Activated CD4-positive, alpha-beta T cell treated with anti-CD3 and anti-CD28 coated beads, Interleukin-2, Interleukin-6, amounts not matched to agents 100 ng/mL and 50 ng/mL, durations not matched to agents 16 hours and 8 hours (primary cell): Measurements from ENCODE around the gene UBAC2.

Experiments used
- DNase-seq: peaks from one replicate; pipeline ENCODE4 v3.0.0-alpha.2; 2020

UBAC2 gene

DNA sequence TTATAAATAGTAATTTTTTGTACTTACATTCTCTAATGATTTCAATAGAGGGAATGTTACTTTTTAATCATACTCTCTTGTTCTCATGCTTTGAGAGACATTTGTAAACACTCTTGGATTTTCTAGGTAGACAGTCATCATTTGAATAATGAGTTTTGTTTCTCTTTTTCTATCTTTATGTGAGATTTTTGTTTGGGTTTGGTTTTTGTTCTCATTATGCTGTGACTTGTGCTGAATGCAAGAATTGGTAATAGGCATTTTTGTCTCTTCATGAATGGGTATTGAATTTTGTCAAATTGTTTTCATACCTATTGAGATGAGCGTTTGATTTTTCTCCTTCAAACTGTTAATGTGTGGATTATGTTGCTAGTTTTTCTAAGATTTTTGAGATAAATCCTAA is 163.3 kb downstream of the UBAC2 start:
- DNase-seq = no peak

DNA sequence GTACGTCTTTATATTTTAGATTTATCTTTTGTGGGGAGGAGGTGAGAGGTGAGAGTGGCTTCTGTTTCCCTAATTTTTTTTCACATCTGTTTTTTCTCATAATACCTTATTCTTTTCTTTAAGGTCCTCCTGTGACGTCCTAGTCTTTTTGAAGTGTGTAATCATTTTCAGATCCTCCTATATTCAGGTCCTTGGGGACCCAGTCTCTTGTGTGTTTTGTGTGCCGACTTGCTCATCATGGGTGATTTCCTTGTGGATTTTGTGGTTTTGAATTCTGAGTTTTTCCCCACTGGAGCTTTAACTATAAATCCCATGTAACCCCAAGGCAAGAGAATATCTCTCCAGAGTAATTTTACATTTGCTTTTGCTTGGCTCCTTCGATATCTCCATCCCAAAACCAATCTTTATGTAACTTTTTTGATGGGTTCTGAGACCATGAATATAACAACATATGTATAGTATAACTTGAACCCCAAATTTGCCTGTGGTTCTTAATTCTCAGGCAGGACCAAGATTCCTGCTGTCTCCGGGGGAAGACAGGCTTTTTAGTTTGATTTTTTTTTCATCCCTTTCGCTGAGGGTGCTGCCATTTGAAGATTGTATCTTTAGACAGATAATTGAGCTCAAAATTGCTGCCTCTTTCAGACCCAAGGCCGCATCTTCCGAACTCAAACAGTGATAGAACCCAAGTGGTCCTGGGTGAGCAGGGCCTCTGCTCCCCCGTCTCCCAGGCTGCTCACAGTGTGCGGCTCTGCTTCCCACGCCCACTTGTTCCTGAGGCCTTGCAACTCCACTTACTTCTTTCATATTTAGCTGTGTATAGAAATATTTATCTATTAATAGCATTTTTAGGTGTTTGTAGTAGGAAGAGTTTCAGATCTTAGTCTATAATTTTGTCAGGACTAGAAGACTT is 165.7 kb downstream of the UBAC2 start:
- DNase-seq = no peak

DNA sequence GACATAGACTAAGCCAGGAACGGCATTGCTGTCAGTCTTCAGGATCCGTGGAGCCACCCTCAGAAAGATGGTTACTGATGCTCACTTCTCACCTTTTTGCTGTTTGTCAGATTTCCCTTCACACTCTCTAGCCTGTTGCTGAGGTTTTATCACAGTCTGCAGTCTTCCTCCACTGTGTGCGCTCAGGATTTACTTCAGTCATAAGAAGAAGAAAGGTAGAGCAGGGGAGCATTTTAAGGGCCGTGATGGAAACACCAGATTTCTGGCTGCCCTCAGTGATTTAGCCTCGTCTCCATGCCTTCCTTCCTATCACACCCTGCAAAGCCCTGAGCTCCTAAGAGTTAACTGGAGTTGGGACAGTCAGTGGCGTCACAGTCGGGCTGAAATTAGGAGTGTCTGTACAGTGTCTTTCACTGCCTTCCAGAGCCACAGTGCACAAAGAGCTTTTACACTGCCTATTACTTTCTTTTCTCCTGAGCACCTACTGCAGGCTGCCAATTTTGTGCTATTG is 166.5 kb downstream of the UBAC2 start:
- DNase-seq = peak; percentile 32

DNA sequence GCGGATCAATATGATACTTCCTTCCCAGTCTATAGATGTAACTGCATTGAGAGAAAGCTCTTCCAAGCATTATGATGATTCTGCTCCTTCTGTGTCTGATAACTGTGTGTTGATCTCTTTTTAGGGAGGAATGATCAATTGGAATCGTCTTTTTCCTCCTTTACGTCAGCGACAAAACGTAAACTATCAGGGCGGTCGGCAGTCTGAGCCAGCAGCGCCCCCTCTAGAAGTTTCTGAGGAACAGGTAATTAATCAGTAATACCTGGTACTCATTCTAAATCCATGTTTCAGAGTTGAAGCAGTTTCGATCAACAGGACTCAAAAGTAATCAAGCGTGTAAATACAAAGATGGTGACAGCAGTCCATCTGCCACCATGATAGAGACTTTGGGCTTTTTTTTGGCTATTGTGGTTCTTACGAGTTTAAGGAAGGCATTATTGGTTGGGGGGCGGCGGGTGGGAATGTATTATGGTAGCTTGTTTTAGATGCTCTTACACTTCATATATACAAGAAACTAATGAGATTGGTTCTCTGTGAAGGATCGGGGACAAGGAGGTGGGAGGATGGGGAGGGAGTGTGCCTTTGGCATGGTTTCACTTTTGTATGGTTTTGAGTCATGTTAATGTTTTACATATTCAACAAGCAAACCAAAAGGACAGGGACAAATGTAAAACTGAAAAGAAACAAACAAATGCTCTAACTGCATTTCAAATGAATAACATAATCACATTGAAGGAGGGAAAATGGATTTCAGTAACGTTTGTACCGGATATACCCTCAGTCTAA is 167.2 kb downstream of the UBAC2 start:
- DNase-seq = peak; percentile 63

- DNase-seq = peak; percentile 56
These were observed 170.0 kb downstream of the UBAC2 start for GRCh38 chr13:99370481-99371275.

DNA sequence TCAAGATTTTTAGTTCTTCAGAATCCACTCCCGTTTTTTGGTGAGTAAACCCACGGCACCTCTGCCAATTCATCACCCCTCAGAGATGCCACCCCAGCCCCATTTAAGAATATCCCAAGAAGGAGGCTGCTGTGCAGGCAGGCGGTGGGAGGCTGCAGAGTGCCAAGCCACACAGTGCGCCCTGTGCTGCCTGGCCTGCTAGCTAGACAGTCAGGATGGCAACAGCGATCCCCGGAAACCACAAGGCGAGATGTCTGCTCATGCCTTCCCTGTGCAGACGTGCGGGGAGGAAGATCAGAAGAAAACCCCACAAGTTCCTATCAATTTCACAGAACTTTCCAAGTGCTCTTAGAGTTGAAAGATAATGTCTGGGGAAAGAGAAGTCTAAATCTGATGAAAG is 171.3 kb downstream of the UBAC2 start:
- peak; percentile 72 for DNase-seq

- no peak for DNase-seq
These were observed 172.8 kb downstream of the UBAC2 start for GRCh38 chr13:99373436-99373835.

DNA sequence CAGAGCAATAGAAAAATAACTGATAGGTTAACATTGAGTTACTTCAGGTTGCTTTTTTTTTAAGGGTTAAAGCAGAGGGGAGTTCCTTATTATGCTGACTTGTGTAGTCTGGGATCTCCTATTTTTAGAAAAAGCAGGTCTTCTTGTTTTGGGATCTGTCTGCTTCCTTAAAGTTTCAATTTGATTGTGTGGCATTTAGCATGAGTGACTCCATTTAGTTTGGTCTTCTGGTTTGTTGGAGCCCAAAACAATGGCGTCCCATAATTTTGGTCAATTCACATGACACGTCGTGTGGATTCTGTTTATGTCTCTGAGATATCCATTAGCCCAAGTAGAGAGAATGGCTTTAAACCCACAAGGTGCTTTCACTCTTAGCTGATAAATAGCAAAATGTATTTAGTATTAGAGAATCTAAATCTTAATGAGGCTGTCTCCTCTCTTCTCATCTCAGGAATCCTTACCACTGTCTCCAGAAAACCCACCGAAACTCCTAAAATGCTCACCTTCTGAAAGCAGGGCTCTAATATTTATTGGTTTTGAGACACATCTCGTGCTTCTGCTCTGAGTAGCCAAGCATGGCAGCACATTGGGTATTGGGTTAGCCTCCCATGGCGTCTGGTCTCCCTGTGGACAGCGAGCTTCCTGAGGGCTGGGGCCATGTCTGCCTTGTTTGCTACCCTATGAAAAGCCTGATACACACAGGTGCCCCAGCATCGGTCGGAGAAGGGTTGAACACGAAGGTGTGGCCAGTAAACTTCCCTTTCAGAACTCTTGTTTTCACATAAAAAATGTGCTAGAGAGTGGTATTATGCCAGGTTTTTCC is 173.7 kb downstream of the UBAC2 start:
- DNase-seq = no peak

- DNase-seq = no peak
These were observed 174.5 kb downstream of the UBAC2 start for GRCh38 chr13:99374994-99375737.

DNA sequence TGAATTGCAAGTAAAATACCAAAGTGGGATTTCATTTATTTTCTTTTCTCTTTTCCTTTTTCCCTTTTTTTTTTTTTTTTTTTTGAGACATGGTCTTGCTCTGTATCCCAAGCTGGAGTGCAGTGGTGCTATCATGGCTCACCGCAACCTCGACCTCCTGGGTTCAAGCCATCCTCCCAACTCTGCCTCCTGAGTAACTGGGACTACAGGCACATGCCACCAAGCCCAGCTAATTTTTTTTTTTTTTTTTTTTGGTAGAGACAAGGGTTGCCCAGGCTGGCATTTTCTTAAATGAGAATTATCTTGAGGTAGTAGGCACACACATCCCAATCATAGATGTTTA is 175.1 kb downstream of the UBAC2 start:
- DNase-seq = no peak

- DNase-seq = no peak
These were observed 175.5 kb downstream of the UBAC2 start for GRCh38 chr13:99376132-99376531.

DNA sequence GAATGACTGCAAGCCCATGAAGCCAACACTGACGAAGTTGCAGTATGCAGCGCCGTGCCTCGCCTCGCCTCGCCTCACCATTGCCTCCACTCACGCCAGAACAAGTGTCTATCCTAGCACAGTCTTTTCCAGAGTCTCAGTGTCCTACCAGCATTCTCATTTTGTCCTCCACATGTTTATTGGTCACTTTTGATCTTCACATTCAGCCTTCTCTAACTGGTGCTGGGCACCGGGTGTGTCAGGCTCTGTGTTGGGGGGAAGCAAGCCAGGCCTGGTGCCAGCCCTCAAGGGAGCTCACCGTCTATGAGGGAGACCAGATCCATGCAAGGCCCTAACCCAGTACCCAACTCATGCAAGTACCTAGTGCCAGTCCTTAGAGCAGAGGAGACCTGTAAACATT is 176.3 kb downstream of the UBAC2 start:
- no peak for DNase-seq

DNA sequence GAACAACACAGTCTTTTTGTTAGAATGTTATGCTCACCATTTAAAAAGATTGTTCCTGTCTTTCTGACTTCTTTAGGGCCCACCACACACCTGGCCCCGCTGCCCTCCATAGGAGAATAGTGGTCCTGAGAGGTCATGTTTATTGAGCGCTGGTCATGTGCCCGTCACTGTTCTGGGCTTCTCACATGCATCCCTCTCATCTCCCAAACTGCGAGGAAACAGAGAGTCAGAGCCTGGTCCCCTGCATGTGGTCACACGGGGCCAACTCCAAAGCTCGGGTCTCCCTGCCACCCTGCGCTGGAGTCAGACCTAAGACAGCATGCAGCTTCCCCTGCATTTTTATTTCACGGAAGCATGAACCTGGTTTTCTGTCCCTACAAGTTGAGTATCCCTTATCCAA is 177.0 kb downstream of the UBAC2 start:
- DNase-seq = no peak

DNA sequence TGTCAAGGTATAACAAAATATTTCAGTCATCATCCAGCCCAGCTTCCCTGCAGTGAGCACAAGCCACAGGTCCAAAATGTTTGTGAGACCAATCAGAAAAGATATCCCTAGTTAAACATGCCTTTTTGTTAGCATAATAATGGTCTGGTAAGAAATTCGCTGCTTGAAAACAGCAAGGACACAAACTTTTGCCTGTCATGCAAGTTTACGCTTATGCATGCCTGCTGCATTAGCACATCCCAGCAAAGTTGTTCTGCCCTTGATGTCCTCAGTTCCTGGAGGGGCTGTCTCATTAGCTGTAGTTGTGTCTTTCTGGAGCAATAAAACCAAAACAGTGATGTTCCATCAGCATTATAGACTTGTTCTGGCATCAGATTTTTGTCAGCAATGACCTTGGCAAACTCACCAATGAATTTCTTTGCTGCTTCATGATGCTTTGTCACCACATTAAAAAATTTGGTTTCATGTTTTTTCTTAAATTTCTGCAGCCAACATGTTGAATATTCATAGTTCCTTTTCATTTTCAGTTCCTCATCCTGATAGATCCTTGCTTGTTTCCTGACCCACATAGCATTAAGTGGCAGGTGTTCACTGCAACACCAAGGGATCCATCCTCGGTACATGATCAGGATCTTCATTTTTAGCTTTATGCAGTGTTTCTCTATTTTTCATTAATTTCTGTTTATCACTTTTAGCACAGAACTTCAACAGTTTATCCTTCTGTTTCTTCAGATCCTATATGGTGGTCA is 178.5 kb downstream of the UBAC2 start:
- no peak for DNase-seq

GRCh38 chr13:99379856-99380801 is 179.5 kb downstream of the UBAC2 start:
- DNase-seq = no peak

GRCh38 chr13:99380921-99381645 is 180.4 kb downstream of the UBAC2 start:
- peak; percentile 89 for DNase-seq

DNA sequence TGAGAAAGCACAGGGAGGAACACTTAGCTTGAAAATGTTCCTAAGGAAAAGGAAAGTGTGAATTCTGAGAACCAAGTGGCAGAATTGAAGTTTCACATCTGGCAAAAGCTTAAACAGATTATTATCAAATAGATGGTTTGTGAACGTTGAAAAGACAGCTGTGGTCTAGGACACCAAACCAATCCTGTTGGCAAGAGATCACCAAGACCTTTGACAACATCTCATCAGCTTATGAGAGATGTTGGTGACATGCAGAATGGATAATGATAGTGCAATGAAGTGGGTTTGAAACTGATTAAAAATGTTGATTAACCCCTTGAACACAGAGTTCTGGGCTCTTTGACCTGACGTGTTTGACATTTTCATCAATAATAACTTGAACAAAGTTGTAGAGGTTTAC is 181.1 kb downstream of the UBAC2 start:
- DNase-seq = no peak

DNA sequence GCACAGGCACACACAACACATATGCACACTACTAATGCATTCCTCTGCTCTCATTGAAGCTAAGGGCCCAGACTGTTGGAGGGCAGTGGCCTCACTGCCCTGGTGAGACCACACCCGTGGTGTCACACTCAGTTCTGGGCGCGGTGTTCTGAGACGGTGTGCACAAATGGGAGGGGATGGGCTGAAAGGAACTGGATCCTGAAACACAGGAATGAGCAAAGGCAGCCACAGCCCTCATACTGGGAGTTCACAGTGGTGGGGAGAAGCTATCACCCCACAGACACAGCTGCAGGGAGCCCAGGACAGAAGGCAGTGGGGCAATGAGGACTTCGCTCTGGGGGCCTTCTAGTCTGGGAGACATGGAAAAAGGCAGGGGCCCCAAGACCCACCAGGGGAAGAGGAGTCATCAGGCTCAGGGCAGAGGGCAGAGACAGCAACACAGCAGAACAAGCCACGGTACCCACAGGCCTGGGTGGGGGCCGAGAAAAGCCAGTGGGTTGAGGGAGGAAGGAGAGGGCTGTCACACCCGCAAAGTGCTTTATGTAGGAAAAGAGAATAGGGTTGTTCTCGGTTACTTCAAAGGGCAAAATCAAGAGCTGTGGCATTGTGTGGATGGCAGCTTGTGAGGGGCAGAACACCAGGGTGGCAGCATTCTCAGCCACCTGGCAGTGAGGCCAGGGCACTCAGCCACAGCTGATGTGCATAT is 181.9 kb downstream of the UBAC2 start:
- DNase-seq = no peak
